ENCODE measurements around the gene ASB11. TPM values are rescaled to one million over a fixed set of nuclear protein-coding genes. Genes with fewer than 3 reads are reported as not detected.
A peak's percentile ranks its signal among the peaks of the same experiment; 100 is the strongest.

The ASB11 gene
- total RNA-seq (2014; rRNA removed), result not detected in 2 replicates
- not detected for polyA plus RNA-seq (2012)

DNA sequence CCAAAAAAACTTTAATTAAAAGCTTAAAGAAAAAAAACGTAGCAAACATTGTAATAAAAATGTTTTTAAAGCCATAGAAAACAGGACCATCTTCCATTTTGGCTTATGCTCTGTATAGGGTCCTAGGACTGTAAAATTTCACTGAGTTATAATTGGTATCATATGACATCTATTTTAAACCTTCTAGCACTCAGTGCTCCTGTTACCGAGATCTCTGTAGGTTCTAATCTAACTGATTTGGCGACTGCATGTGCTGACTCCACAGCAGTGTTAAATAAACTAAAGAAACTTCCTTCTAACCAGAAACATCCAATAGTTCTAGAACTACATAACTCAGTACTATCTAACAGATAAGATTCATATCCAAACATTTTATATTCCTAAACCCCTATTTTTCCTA, at the start of gene ASB11:
Gene ASB11 (minus strand): TSS at position 132 of the 400 bp plus-strand sequence. CDS start 35 bp downstream, at position 97.
- no peak for DNase-seq (ENCODE audit: low read depth)

- DNase-seq (ENCODE audit: low read depth), result no peak
Measured at GRCh38 chrX:15359701-15360100, 44.3 kb upstream of the ASB11 start.

GRCh38 chrX:15358533-15358932, 43.1 kb upstream of the ASB11 start:
- no peak for DNase-seq (ENCODE audit: low read depth)

GRCh38 chrX:15356444-15356843, 41.0 kb upstream of the ASB11 start:
- peak; percentile 13 for DNase-seq (ENCODE audit: low read depth)

DNA sequence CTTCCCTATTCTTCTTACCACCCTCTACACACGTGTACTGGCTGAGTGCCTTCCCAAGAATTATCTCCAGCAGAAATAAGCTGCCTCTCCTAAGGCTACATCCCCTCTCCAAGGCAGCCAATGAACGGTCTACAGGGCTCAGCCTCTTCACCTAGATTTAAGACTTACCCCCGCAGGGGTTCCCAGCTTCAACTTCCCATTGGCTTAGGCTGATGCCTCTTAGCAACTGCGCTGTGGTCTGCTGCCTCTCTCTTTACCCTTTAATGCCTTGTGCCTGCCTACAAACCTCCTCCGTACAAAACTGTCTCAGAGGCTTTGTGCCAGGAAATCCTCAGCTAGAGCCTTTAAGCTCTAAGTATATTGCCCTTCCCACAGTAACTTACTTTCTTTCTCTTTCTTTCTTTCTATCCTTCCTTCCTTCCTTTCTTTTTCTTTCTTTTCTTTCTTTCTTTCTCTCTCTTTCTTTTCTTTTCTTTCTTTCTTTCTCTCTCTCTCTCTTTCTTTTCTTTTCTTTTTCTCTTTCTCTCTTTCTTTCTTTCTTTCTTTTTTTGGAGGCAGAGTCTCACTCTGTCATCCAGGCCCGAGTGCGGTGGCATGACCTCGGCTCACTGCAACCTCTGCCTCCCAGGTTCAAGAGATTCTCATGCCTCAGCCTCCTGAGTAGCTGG, 35.0 kb upstream of the ASB11 start:
- DNase-seq (ENCODE audit: low read depth), result no peak

- DNase-seq (ENCODE audit: low read depth), result peak; percentile 50
Measured at GRCh38 chrX:15349046-15349445, 33.6 kb upstream of the ASB11 start.

DNA sequence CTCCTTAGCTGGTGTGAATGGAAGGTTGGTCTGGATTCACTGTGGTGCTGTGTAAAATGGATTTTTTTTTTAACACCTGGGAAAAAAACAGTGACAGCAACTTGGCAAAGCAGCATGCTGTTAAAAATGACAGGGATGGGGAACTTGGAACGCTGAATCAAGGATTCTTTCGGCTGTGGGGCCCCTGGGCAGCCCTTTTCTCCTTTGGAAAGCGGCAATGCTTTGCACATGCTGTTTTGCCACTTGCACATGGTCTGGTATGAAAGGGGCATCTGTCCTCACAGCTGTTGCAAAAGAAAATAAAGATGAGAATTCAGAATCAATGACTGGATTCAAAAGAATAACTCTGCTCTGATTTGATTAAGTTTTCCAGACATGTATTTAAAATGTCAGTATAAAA, 30.5 kb upstream of the ASB11 start:
- no peak for DNase-seq (ENCODE audit: low read depth)

DNA sequence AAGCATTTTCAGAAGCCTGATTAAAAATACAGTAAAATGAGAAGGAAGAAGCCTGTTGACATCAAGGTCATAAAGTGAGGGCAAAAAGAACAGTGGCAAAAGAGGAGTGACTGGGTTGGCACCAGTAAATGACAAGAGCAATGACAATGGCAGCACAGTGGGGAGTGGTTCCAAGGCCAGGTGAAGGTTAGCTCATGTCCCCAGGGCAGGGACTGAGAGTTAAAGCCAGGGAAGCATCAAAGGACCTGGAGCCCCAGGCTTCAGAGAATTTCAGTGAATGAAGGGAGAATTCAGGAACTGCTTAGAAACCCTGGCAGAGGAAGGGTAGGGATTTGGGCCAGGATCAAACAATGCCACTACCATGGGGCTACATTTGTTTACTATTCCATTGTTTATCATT, 28.7 kb upstream of the ASB11 start:
- no peak for DNase-seq (ENCODE audit: low read depth)

GRCh38 chrX:15343075-15343476, 27.6 kb upstream of the ASB11 start:
- DNase-seq (ENCODE audit: low read depth), result peak; percentile 14

DNA sequence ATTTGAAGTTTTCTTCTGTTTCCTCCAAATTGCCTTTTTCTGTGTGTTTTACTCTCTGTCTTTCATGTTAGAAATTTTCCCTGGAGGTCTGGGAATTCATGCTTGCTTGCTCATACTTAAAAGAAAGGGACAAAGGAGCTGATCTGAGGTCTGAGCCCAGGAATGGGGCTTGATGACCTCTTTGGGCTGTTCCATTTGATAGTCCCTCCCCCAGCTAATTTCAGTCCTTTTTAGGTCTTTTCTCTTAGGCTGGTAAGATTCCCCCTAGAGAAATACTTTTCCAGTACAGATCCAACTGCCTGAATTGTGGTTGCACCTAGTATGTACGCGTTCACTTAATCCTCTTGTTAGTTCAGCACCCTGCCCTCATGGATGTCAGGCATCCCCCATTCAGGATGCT, 25.4 kb upstream of the ASB11 start:
- no peak for DNase-seq (ENCODE audit: low read depth)

- peak; percentile 33 for DNase-seq (ENCODE audit: low read depth)
Measured at GRCh38 chrX:15336023-15336413, 20.6 kb upstream of the ASB11 start.

- DNase-seq (ENCODE audit: low read depth), result peak; percentile 95
Measured at GRCh38 chrX:15335135-15336022, 19.9 kb upstream of the ASB11 start, which contains the start of gene PIGA. TSS of gene PIGA (minus strand) at chrX:15335523. CDS start at chrX:15331930, 3,593 bp downstream.

- no peak for DNase-seq (ENCODE audit: low read depth)
Measured at GRCh38 chrX:15334561-15334960, 19.1 kb upstream of the ASB11 start.

GRCh38 chrX:15328821-15329220, 13.4 kb upstream of the ASB11 start:
- no peak for DNase-seq (ENCODE audit: low read depth)

DNA sequence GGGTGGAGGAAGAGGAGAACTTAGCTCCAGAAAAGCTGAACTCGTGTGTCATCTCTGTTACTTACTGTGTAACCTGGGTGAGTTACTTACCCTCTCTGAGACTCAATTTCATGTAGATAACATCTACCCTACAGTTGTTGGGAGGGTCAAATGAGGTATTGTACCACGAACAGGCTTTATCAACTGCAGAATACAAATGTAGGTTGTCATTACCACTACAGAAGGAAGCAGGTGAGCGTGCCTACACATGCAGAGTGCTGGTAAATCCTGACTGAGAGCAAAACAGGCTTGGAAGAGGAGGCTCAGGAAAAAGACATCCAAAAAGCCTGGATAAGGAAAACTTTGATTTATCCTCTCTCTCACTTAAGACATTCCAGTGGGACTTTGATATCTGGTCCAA, 12.7 kb upstream of the ASB11 start:
- DNase-seq (ENCODE audit: low read depth), result no peak

DNA sequence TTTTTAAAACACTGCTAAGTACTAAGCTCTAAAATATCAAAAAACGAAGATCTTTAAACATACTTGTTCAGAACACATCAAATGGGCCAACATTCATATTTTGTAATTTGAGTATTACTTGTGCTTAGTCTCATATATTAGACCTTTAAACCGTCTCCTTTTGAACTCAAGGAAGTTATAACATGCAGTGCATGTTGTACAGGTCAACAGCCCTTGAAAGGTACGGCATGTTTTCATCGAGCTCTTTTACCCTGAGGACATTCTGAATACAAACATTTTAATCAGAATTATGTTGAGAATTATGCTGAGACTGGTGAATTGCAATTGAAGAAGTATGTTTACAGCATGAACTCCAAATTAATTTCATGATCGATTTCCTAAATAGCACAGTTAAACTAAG, 7.0 kb upstream of the ASB11 start:
- DNase-seq (ENCODE audit: low read depth), result no peak

- no peak for DNase-seq (ENCODE audit: low read depth)
Measured at GRCh38 chrX:15322072-15322471, 6.6 kb upstream of the ASB11 start.

DNA sequence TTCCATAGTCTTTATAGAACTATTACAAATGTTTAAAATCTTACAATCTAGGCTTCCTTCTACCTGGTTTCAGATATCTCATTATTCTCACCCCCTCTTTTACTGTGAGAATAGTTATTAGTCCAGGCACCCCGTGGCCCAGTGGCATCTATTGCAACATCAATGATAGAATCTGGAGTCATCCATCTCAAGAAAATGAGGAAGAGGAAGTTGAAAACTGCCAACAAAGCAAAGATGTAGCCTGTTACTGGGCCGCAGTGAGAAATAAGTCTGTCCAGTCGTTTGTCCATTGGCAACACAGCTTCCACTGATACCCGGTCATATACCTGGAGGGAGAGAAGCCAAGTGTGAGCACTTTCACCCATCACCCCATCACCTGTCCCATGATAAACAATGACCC, 6.0 kb upstream of the ASB11 start:
- DNase-seq (ENCODE audit: low read depth), result no peak

DNA sequence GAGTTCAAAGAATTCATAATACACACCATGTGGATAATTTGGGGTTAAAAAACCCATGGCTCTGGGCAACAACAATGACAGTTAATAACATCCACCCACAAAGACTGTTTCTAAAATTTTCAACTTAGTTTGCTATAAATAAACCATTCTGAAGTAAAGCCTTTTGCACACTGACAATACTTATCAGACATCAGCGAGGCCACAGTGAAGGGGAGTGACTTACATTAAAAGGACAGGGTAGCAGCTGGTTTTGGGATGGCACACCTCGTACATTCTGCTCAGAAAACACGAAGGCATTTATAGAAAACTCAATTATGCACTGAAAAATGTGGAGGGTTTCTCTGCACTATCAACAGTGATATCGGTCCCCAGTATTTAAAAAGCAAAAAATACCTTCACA, 4.9 kb upstream of the ASB11 start:
- DNase-seq (ENCODE audit: low read depth), result no peak

DNA sequence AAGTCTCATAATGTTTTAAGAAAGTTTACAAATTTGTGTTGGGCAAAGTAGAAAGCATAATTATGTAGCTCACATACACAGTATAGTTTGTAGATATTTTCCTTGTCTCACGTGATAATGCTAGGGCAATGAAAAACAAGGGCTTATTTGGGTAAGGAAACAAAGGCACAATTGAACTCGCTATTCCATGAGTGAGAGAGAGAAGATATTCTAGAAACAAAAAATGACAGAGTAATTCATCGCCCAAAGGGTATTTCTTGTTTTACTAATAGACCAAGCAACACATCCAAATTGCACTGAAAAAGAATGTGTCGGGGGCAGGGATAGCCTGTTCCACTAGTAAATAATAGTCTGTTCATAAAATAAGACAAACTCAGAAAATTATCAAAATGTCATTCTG, 3.6 kb upstream of the ASB11 start:
- no peak for DNase-seq (ENCODE audit: low read depth)

GRCh38 chrX:15314472-15314871, 968 bp downstream of the ASB11 start:
- no peak for DNase-seq (ENCODE audit: low read depth)

- DNase-seq (ENCODE audit: low read depth), result no peak
Measured at GRCh38 chrX:15311119-15311518, 4.3 kb downstream of the ASB11 start.

- DNase-seq (ENCODE audit: low read depth), result no peak
Measured at GRCh38 chrX:15310117-15310516, 5.3 kb downstream of the ASB11 start.
